Stimulated activated naive CD8-positive, alpha-beta T cell treated with anti-CD3 and anti-CD28 coated beads, Interleukin-15, Interleukin-2, amounts not matched to agents 100 U/mL and 50 U/mL, for 24 hours (primary cell): ENCODE data around the gene CNOT6.

ENCODE experiments used
- ATAC-seq: fragments of 150-1000 bp; cut with Tn5 transposase; one replicate; pipeline ENCODE4 v1.10.0; 2021
- DNase-seq: peaks from one replicate; pipeline ENCODE4 v3.0.0; 2021

The CNOT6 gene

GRCh38 chr5:180619563-180619915 lies 125.4 kb downstream of the CNOT6 start:
- DNase-seq, result no peak
- no peak for ATAC-seq

GRCh38 chr5:180620014-180620413 lies 125.8 kb downstream of the CNOT6 start:
- DNase-seq (no peak), ATAC-seq (no peak)

GRCh38 chr5:180621311-180621710 lies 127.1 kb downstream of the CNOT6 start:
- DNase-seq, result no peak
- no peak for ATAC-seq

GRCh38 chr5:180622910-180623309 lies 128.7 kb downstream of the CNOT6 start:
- ATAC-seq, result no peak

GRCh38 chr5:180623411-180623834 lies 129.2 kb downstream of the CNOT6 start:
- DNase-seq, result no peak
- no peak for ATAC-seq

More at GRCh38 chr5:180622910-180623309, 128.7 kb downstream of the CNOT6 start:
- DNase-seq, result no peak

GRCh38 chr5:180623844-180624243 lies 129.7 kb downstream of the CNOT6 start:
- ATAC-seq, result no peak
- no peak for DNase-seq

GRCh38 chr5:180624587-180624986 lies 130.4 kb downstream of the CNOT6 start:
- no peak for ATAC-seq
- no peak for DNase-seq

- no peak for DNase-seq
- no peak for ATAC-seq
These were observed 131.1 kb downstream of the CNOT6 start for GRCh38 chr5:180625125-180625790.

- no peak for DNase-seq
- ATAC-seq, result no peak
These were observed 131.8 kb downstream of the CNOT6 start for GRCh38 chr5:180625791-180626660.

- DNase-seq, result no peak
- no peak for ATAC-seq
These were observed 132.6 kb downstream of the CNOT6 start for GRCh38 chr5:180626661-180627385.

- no peak for ATAC-seq
- DNase-seq, result no peak
These were observed 133.4 kb downstream of the CNOT6 start for GRCh38 chr5:180627386-180628120.
